Measurements from ENCODE around the gene CYB5B.

Gene CYB5B, protein sequence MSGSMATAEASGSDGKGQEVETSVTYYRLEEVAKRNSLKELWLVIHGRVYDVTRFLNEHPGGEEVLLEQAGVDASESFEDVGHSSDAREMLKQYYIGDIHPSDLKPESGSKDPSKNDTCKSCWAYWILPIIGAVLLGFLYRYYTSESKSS

DNA sequence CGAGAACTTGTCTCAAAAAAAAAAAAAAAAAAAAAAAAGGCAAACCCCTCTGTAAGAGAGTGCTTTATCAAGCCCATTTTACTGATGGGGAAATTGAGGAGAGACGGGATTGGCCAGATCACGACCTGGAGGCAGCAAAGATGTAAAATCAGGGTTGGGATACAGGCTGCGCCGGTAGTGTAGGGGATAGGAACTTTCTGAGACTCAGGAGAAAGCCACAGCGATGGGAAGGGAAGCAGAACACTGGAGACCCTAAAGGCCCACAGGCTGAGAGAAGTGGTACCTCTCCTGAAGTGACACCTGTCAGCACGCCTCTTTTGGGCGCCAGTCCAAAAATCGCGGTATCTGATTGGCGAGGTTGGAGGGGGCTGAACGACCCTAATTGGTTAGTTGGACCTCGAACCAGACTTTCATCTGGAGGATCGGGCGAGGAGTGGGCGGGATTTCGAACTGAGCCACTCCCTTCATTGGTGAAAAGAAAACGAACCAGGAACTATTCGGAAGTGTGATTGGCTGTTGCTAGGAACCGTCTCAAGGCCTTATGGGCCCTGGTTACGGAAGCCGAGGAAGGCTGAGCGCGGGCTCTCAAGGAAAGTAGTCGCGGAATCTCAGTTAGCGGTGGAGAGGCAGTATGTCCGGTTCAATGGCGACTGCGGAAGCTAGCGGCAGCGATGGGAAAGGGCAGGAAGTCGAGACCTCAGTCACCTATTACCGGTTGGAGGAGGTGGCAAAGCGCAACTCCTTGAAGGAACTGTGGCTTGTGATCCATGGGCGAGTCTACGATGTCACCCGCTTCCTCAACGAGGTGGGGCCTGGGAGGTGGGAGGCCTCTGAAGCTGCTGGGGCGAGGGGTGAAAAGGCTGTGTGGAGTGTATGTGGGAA is at the start of gene CYB5B:
Gene CYB5B, plus strand, starts transcription at position 567 of the 882 bp plus-strand sequence. Its CDS starts 65 bp downstream, at position 632.
- peak; percentile 62 to 98 (median 89) for DNase-seq

DNA sequence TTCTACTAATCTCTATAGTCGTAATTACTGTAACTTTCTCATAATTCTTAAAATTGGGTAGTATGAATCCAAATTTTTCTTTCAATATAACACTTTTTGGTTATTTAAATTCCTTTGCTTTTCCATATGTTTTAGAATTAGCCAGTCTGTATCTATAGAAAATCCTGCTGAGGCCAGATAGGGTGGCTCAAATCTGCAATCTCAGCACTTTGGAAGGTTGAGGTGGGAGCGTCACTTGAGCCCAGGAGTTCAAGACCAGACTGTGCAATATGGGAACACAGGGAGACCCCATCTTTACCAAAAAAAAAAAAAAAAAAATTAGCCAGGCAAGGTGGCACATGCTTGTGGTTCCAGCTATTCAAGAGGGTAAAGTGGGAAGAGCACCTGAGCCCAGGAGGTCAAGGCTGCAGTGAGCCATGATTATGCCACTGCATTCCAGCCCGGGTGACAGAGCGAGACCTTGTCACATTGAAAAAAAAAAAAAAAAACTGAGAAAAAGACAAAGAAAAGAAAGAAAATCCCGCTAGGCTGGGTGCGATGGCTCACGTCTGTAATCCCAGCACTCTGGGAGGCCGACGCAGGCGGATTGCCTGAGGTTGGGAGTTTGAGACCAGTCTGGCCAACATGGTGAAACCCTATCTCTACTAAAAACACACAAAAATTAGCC is 47.9 kb upstream of the CYB5B start:
- no peak for DNase-seq

DNA sequence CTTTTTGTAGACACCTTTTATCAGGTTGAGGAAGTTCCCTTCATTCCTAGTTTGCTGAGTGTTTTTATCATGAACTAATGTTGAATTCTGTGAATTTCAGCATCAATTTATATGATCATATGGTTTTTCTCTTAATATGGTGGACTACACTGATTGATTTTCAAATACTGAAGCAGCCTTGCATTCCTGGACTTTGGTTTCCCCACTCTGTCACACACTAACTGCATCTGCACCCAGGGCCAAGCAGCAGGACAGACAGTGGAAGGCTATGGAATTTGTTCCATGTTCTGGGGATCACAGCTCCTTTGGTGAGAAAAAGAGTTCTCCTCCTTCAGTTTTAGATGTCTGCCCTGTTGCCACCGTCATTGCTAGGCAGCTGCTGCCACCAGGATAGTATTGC is 46.4 kb upstream of the CYB5B start:
- DNase-seq = no peak

DNA sequence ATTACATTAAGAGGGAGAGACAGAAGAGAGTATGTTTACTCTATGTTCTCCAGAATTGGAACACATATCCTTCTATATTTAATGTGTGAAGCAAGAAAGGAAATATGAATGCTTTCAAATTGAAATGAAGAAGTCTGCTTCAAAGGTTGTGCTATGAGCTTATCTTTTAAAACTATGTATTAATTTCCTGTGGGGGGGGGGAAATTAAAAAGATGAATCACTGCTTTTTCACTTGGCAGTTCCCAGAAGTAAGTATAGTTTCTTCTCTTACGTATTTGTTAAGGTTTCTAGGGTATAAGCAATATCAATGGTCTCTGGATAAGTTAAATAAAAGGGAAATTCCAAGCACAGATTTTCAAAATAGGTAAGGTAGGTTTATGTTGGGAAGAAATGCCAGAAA is 45.7 kb upstream of the CYB5B start:
- DNase-seq = no peak

DNA sequence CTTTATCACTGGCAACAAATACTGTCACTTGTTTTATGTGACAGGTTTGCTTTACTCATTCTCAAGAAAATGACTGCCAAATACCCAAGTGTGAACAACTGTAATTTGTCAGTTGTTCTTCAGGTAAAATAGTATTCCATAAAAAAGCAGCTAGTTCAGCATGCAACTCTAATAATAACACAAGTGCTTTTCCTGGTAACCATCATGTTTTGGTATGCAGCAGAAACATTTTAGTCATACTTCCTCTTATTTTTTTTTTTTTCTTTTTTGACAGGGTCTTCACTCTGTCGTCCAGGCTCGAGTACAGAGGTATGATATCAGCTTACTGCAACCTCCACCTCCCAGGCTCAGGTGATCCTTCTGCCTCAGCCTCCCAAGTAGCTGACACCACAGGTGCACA is 43.2 kb upstream of the CYB5B start:
- DNase-seq = no peak

DNA sequence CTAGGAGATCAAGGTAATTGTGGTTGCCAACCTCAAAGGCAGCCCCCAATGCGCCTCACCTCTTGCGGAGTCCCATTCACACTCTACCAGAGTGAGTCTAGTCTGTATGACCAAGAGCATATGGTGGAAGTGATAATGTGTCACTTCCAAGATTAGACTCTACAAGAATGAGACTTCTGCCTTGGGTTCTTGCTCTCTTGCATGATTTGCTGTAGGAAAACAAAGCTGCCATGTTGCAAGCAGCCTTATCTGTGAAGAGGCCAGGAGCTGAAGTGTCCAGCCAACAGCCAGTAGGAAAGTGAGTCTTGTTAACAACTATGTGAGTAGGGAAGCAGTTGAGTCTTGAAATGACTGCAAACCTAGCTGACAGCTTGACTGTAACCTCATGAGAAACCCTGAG is 42.0 kb upstream of the CYB5B start:
- DNase-seq = no peak

DNA sequence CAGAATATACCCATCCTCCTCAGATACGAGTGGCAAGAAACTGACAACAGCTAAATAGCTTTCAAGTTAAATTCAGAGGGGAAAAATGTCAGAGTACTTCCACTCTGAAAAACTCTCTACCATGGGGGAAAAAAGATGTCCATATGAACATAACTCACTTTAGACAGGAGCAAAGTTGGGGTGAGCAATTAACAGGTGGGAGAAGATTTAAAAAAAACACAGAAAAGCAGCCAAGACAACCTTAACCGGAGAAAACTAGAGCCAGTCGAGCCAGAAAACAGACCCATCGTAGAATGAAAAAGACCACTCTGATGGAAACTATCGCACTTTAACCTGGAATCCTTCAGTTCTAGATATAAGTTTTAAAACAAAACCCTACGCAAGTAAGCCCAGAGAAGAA is 39.4 kb upstream of the CYB5B start:
- no peak for DNase-seq

DNA sequence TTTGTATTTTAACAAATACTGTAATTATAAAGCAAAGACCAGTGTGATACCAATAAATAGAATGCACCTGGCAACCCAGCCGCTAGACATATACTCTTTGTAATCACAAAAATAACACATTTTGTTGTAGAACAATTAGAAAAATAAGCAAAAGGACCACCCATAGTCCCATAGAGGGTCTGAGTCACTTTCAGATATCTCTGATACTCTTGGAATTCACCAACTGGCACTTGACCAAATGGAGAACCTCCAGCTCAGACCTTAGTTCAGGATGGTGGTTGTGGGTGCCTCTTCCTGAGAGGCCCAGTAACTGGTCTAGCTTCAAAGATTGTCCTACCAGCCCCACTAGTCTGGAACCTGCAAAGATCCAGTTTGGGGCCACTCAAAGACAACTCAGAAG is 37.8 kb upstream of the CYB5B start:
- no peak for DNase-seq

DNA sequence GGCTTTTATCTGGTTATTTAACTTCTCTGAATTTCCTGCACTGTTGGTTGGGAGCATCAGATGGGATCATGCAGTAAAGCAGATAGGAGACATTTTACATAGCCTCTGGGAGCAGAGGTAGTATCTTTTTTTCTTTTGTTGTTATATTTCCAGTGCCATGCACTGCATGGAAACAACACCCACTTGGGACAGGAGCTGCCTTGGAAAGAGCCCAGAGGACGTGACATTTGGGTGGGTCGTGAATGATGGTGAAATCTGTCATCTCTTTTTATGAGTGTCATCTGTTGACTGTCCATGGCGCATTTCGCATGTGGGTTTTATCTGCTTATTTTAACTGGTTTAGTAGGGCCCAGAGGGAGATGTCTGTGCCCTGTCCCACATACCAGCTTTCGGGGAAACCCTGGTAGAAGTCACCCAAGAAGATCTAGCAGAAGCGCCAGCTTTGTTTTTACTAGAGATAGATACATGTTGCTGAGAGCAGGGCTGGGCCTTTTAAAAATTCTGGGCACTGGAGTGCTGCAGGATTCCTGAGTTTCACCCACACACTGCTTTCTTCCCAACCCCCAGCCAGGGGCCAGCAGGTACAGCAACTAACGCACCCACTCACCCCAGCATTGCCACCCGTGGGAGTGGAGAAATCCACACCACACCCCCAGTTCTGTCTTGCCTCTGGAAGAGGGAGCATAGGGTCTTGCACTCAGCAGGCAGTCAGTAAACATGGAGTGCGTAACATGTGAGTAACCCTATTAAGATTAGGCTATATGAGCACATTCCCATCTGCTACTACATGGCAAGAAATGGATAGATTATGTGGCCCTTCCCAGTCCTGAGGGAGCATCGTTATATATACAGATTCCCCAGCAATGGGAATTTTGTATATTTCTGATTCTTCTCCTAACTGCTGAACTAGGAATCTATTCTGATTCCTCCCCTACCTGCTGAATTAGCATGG is 30.2 kb upstream of the CYB5B start:
- DNase-seq = no peak

DNA sequence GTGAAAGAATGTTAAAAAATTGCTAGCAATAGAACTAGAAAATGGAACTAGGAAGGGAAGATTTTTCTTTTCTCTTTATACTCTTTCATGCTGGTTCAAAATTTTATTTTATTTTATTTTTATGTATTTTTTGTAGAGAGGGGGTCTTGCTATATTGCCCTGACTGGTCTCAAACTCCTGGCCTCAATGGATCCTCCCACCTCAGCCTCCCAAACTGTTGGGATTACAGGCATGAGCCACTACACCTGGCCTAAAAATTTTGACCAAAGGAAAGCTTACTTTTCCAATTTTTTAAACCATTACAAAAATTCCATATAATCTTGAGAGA is 28.6 kb upstream of the CYB5B start:
- DNase-seq = no peak

DNA sequence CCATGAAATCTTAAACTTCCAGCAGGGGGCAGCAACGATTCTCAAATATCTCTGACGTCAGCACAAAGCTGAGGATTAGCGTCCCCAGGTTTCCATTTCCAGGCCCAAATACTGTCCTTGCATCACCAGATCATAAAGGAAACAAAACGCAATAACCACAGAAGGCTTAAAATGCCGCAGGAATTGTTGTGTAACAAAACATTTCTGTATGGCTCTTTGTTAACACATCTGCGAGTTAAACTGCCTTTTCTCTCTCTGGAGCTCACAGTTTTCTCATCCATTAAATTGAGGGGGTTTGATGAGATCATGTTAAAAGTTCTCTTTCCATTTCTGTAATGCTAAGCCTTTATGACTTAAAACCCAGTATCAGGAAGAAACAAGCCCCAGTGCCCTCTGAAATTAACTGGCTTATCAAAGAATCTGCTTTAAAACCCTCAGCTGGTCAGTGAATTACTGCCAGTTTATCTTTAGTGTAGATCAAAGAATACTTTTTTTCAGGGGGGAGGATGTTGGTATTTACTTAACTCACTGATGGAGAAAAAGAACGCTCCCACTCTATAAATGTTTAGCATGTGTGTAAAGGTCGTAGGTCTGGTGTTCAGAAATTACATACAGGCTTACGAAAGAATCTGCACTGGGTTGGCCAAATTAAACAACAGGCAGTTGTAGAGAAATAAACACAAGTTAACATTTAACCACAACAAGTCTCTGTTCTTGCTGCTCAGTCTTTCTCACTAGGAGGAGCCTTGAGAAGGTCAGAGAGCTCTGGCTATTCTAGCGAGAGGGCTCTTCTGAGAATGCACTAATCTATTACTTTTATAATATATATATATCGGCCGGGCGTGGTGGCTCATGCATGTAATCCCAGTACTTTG is 28.0 kb upstream of the CYB5B start:
- DNase-seq = peak in 12 of 14 donors; percentile 9 to 71 (median 32)

DNA sequence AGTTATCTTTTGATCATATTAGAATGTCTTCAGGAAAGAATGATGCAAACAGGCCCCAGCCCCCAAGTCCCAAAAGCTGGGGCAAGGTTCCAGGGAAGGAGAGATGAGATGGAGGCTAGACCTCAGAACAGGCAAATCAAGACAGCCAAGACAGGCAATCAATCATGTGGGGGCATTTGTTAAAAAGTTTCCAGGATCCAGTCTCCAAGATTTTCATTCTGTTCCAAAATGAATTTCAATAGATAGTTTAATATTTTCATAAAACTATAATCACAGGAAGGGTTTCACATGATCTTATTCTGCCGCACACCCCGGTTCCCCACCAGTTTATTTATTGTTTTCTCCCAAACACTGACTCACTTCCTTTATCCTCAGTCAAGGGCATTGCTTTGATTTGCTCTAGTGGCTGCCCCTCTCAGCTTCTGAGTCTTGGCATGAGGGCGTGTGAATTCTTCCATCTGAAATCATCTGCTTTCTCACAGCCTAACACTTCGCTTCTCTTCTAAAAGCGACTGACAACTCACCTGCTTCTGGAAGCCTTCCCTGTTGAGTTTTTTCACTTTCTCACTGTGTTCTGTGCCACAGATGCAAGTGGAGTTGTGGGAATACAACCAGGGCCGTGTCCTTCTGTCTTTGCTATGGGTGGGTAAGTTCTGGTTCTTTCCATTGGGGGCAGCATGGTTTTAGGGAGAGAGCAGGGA is 26.4 kb upstream of the CYB5B start:
- DNase-seq = peak in 11 of 14 donors; percentile 2 to 63 (median 30)

DNA sequence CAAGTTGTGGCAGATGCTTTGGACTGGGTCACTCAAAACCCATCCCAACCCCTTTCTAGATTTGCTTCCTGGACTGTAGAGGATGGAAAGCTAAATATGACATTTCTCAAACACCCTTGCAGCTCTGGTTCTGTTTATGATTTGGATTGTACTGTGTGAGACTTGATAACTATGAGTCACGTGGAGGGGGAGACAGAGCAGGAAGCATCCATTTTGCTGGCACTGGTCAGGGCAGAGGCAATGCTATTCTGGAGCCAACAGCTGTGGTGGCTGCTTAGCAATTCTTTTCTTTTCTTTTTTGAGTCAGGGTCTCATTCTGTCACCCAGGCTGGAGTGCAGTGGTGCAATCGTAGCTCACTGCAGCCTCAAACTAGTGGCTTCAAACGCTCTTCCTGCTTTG is 25.1 kb upstream of the CYB5B start:
- DNase-seq = no peak

DNA sequence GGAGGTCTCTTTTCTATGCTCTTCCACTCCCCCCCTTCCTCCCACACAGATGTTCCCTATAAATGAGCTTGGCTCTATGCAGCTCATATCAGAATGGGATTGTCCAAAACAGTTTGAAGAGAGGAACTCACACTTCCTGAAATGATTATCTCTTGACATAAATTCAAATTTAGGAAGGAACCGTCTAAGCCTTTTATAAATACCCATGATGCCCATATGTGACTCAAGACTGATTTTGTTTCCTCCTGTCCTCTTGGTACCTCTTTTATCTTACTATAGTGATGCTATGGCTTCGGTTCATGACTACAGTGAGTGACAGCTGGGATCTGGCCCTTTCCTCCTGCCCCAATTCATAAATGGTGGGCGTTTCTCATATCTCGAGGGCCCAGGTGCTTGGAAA is 22.0 kb upstream of the CYB5B start:
- no peak for DNase-seq

DNA sequence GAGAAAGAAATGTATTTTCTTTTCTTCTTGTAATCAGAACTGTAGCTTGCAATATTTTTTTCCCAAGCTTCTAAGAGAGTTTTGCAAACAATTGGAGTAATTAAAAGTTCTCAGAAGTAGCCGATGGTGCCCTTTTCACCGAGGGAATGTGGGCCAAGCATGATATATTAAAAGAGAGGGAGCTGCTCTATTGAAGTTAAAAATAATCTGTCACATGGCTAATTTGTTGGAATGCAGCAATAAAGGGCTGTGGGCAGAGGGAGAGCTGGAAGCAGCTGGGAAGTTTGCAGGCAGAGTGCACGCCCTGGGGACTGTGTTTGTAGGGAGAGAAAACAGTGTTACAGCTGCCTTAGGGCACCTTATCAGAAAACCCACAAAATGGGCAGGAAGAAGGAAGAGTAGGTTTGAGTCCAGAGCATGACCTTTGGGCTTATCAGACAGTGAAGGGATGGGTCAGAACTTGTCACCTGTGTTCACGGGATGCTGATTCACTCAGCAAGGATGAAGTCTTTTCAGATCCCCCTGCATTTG is 20.1 kb upstream of the CYB5B start:
- DNase-seq = no peak

DNA sequence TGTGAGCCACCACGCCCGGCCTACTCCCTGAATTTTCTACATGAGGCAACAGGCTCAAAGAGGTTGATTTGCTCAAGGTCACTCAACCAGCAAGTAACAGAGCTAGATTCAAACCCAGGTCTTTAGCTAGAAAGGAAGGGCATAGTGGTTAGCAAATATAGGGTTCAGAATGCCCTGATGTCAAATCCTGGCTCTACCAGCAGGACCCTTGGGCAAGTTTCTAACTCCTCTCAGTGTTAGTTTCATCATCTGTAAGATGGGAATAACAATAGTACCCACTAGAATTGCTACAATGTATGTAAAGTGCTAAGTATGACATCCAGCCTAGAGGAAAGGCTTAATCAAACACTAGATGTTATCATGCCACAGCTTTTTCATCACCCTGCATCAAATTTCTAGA is 19.1 kb upstream of the CYB5B start:
- no peak for DNase-seq

DNA sequence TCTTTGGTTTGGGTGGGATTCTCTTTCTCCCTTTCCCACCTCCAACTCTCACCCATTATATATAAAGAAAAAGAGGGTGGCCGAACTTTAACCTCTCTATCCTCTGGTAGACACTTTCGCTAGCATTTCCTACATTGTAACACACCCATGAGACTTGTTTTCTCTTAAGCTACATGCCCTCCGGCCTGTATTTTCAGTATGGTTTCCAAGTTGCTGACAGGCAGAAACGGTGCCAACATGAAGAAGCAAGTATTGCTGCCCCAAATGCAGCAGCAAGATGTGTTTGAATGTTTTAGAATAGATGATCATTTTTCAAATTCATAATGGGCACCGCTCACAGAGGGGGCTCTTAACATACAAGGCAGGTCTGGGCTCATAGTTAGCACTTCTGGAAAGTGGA is 18.7 kb upstream of the CYB5B start:
- no peak for DNase-seq

DNA sequence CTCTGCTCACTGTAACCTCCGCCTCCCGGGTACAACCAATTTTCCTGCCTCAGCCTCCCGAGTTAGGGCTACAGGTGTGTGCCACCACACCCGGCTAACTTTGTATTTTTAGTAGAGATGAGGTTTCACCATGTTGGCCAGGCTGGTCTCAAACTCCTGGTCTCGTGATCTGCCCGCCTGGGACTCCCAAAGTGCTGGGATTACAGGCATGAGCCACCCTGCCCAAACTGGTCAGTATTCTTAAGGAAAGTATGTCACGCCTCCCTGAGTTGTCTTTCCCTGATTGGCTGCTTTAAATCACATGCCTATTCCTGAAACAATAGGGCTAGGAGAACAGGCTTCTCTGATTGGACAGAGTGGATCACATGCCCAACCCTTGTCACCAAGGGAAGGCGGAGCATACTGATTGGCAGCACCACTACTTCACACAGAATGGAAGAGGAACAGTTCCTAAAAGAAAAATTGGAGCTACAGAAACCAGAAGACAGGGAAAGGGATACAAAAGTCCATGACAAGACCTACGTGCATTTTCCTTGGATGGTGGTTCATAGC is 17.6 kb upstream of the CYB5B start:
- no peak for DNase-seq

DNA sequence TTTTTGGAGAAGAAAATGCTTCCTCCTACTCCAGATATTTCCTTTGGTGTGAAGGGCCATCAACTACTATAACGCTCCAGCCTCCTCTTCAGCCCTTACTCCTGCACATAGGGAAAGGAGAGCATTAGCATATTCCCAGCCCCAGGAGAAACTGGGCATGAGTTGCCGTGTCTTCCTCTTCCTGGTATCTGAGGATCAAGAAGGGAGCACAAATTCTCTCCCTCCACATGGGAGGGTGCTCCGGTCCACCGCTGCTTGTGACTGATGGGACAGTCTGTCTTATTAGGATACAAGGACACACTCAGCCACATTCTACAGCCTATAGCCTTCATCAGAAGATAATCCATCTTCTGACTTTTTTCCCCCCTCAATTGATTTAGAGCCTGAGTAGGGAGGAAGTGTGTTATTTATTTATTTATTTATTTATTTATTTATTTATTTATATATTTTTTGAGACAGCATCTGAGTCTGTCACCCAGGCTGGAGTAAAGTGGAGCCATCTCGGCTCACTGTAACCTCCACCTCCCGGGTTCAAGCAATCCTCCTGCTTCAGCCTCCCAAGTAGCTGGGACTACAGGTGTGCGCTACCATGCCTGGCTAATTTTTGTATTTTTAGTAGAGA is 16.6 kb upstream of the CYB5B start:
- DNase-seq = no peak

DNA sequence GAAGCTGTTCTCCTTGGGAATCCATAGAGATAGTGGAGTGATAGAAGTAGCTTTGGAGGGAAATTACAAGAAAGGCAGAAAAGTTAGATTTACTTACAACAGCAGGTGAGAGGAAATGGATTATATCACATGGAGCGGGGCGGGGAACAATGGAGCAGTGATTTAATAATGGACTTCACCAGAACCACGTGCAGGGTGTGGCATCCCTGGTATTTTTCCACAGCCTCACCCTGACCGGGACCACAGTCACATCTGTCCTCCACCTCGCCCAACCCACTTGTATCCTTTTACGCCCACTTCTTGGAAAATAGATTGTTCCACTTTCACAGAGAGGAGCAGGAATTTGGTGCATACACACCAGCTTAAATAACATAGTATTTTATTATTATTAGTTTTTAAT is 15.9 kb upstream of the CYB5B start:
- no peak for DNase-seq

Data from C1 segment of cervical spinal cord (tissue), 14 donors.